NCI-H774 (cell line): Measurements from ENCODE around the gene TLCD3B.
"Not testable (repeated sequence)": the region's sequence is repeated elsewhere in the genome, so short reads cannot be mapped to it uniquely, and the experiment has no call there.

Source experiments
- DNase-seq: peaks from one replicate; lab custom pipeline; 2025; lab: John Stamatoyannopoulos, UW

Gene TLCD3B

DNA sequence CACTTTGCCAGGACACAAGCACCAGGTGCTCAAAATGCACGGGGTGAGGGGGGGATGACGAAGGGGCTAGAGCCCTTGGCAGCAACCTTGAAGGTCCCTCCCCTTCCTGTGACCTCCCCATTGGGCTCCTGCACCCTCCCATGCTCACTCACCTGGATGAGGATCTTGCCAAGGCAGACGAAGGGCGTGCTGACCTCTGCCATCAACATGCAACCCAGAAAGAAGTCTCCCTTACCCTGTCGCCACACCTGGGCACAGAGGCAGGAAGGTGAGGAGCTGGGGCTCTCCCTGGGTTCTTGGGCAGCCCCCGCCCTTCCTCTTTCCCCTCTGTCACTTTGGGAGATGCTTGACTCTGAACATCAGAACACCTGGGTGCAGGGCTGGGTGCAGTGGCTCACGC lies 5.5 kb downstream of the TLCD3B start:
- no peak for DNase-seq

DNA sequence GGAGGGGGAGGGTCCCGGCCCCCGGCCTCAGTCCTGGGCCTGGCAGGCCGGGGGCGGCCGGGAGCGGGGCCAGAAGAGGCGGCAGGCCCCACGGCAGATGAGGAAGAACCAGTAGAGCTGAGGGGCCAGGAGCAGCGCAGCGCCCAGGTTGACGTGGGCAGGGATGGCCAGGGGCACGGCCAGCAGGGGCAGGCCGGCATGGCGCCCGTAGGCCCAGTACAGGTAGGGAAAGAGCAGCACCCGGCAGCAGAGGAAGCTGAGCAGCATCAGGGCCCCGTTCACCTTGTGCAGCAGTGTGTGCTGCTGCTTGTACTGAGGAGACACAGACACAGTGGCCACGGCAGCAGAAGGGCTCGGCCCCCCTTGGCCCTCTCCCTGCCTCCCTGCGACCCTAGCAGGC lies 5.9 kb downstream of the TLCD3B start:
- no peak for DNase-seq

DNA sequence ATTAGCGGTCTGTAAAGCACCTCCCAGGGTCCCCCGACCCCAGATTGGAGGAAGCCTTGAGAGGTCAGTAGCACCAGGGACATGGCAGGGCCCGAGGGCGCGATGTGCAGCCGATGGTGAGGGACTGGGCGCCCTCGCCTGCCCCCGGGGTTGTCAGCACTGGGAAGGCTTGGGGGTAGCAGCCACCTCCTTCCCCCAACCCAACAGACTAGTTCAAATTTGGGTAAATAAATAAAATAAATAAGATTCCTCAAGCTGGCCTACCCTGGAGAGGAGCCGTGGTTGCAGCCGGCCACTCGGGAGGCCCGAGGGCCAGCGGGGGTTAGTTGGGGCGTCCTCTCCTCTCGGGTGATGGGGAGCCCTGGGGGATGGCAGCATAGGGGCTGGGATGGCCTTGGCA lies 6.6 kb downstream of the TLCD3B start:
- no peak for DNase-seq

DNA sequence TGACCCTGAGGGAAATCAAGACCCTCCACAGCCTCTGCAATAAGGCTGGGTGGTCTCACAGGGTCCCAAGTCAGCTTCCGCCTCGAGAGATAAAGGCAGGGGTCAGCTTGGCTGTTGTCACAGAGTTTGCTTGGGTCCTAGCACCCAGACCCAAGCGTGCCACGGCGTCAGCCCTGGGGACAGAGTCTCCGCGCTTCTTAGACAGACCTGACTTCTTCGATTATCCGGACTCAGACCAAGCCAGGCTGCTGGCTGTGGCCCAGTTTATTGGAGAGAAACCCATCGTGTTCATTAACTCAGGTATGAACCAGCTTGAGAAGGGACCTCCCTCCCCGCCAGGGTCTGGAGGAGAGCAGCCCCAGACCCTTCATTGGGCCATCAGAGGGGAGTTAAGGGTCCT lies 7.5 kb downstream of the TLCD3B start:
- no peak for DNase-seq

DNA sequence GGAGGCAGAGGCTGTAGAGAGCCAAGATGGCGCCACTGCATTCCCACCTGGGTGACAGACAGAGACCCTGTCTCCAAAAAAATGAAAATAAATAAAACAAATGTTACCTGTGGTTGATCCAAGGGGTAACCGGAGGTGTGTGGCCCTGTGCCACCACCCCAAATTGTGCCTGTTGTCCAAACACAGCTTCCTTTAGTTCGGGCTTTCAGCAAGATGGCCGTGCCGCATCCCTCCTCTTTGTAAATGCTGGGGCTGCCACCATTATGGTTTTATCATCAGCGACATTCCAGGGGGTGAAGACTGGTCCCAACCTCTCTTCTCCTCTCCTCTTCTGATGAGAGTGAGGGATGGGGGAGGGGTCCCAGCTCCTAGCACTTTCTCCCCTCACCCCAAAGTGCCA lies 8.2 kb downstream of the TLCD3B start, which contains the start of gene C16orf92:
Gene C16orf92, plus strand, starts transcription at position 312 of the 400 bp plus-strand sequence. CDS start 143 bp downstream, outside the sequence.
- no peak for DNase-seq

DNA sequence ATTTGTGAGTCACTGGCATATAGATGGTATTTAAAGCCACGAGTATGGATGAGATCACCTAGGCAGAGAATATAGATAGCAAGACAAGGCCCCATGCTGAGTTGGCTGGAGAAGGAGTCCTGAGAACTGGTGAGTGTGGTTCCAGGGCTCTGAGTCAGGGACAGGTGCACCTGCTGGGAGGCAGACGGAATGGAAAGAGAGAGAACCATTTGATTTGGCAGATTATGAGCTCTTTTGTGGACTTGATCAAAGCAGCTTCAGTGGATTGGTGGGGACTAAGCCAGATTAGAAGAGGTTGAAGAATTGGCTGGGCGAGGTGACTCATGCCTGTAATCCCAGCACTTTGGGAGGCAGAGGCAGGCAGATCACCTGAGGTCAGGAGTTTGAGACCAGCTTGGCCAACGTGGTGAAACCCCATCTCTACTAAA lies 12.3 kb downstream of the TLCD3B start:
- no peak for DNase-seq

DNA sequence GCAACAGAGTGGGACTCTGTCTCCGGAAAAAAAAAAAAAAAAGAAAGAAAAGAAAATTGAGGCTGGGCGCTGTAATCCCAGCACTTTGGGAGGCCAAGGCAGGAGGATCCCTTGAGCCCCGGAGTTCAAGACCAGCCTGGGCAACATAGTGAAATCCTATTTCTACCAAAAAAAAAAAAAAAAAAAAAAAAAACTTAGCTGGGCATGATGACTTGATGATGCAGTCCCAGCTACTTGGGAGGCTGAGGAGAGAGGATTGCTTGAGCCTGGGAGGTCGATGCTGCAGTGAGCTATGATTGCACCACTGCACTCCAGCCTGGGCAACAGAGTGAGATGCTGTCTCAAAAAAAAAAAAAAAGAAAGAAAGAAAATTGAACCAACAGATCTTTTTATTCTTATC lies 13.1 kb downstream of the TLCD3B start:
- DNase-seq: not testable (repeated sequence)

DNA sequence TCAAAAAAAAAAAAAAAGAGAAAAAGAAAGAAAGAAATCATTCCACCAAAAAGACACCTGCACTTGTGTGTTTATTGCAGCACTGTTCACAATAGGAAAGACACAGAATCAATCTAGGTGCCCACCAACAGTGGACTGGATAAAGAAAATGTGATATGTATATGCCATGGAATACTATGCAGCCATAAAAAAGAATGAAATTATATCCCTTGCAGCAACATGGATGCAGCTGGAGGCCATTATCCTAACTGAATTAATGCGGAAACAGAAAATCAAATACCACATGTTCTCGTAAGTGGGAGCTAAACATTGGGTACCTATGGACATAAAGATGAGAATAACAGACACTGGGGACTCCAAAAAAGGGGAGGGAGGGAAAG lies 13.8 kb downstream of the TLCD3B start:
- DNase-seq: no peak

DNA sequence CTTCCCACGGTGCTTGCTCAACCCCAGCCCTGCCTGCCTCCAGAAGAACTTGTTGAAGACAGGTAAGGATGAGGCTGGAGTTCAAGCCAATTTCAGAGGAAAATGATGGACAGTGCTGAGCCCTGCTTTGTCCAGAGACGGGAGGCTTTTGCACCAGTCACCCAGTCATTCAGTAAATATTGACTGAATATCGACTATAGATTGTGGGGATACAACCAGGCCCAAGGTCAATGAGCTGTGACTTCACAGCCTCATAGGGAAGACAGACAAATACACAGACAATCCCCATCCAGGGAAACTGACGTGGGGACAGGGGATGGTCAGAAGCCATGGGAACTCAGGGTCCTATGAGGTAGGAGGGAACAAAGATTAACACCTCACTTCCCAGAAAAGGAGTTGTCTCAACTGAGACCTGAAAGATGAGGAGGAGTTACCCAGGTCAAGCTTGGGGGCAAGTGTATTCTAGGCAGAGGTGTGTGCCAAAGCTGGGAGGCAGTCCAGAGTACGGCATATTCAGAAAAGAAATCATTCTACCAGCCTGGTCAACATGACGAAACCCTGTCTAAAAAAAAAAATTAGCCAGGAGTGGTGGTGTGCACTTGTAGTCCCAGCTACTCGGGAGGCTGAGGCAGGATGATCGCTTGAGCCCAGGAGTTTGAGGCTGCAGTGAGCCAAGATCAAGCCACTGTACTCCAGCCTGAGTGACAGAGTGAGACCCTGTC lies 14.4 kb downstream of the TLCD3B start:
- no peak for DNase-seq

DNA sequence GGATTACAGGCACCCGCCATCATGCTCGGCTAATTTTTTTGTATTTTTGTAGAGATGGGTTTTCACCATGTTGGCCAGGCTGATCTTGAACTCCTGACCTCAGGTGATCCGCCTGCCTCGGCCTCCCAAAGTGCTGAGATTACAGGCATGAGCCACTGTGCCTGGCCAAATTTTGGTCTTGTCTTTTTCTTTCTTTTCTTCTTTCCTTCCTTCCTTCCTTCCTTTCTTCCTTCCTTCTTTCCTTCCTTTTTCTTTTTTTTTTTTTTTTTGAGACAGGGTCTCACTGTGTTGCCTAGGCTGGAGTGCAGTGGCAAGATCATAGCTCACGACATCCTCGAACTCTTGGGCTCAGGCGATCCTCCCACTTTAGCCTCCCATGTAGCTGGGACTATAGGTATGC lies 15.6 kb downstream of the TLCD3B start:
- DNase-seq: not testable (repeated sequence)

DNA sequence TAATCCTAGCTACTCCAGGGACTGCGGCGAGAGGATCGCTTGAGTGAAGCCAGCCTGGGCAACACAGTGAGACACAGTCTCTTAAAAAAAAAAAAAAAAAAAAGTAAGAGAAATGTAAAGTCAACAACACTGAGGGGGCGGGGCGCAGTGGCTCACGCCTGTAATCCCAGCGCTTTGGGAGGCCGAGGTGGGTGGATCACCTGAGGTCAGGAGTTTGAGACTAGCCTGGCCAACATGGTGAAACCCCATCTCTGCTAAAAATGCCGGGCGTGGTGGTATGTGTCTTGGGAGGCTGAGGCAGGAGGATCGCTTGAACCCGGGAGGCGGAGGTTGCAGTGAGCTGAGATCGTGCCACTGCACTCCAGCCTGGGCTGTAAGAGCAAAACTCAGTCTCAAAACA lies 18.5 kb downstream of the TLCD3B start:
- not testable (repeated sequence) for DNase-seq

DNA sequence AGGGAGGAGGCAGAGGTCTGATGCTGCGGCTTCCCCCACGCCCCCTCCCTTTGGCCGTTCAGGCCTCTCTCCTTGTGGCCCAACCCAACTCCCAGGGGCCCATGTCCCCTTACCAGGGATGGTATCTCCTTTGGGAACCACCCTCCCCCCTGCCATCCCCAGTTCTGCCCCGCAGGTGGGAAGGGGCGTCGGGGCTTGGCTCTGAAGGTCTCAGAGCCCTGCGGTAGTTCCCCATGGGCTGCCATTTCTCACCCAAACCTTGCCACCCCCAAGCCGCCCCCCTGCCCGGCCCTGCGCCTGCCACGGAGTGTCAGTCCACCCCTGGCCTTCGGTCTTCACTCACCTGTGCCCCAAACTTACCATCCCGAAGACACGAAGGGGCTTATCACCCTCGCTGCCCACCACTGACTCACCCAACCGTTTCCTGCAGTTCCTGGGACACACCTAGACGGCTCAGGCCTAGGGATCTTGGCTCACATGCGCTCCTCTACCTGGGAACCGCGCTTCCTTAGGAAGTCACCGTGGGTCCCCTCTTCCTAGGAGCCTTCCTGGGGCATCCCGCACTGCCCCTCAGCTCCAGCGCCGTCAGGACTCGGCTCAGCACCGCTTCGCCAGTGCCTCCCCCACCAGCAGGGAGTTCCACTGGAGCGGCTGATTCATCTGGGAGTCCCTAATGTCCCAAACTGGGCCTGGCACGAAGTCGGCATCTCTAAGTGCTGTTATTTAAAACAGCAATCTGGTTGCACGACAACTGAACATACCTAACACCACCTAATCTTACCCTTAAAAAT lies 19.2 kb downstream of the TLCD3B start:
- DNase-seq: no peak

DNA sequence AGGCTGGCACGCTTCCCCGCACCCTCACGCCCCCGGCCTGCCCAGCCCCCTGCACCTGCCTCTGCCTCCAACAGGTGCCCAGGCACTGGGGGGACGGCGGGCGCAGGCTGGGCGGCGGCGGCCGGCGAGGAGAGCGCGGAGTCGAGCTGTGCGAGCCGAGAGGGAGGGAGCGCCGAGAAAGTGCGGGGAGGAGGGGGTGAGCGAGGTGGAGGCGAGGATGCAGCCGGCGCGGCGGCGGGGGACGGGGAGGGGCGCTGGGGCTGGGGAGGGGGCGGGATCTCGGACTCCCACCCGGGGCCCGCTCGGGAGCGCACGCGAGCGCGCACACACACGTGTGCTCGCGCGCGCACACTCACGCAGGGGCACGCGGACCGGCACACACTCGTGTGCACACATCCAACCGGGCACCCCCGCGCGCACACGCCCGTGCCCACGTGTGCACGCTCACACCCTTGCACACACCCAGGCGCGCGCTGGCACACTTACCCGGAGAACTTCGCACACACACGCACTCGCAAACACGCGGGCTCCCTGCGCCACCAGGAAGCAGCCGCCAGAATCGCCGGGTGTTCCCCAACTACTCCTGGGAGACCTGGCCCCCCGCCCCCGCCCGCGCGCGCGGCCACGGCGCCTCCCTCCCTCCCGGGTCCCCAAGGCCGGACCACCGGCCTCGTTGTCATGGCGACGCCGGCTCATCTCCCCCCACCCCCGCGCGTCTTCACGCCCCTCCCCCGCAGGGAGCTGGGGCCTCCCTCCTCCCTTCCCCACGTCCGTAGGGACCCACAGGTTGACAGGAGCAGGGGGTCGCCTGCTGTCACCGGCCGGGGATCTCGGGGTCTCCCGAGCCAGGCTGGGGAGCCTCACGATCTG lies 20.0 kb downstream of the TLCD3B start, which contains the start of gene DOC2A:
Gene DOC2A, minus strand, starts transcription at position 184 of the 870 bp plus-strand sequence. CDS start 805 bp downstream, outside the sequence.
- no peak for DNase-seq

DNA sequence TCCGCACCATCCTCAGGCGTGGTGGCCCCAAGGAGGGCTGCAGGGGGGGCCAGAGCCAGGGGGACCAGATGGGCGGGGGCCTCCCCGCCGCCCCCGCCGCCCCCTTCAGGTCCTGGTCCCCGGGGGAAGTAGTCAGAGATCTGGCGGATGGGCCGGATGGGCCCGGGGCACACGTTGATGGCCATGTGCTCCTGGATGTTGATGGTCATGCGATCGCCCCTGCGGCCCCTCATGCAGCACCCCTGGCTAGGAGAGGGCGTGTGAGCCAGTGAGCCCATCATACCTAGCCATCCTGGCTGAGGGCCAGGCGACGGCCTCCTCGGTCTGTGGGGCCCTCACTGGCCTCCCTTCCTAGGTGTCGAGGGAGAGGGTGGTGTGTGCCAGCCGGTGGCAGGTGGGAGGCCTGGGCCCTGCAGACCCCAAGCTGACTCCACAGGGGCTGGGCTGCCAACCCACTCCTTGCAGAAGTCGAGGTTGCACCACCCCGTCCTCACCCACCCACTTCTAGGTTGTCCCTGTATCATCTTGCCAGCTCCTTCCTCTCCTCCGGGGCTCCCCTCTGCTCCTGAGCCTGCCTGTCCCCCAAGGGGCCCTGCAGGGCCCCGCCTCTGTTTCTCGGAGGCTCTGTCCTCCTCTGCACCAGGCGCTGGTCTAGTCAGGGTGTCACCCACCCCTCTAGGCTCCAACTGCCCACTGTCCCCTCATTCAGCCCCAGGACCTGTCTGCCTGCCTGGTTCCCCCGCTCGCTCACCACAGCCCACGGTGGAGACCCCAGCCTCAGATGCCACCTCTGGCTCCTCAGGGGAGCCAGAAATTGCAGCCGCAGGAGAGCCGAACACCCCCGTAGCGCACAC lies 20.9 kb downstream of the TLCD3B start:
- DNase-seq: no peak

DNA sequence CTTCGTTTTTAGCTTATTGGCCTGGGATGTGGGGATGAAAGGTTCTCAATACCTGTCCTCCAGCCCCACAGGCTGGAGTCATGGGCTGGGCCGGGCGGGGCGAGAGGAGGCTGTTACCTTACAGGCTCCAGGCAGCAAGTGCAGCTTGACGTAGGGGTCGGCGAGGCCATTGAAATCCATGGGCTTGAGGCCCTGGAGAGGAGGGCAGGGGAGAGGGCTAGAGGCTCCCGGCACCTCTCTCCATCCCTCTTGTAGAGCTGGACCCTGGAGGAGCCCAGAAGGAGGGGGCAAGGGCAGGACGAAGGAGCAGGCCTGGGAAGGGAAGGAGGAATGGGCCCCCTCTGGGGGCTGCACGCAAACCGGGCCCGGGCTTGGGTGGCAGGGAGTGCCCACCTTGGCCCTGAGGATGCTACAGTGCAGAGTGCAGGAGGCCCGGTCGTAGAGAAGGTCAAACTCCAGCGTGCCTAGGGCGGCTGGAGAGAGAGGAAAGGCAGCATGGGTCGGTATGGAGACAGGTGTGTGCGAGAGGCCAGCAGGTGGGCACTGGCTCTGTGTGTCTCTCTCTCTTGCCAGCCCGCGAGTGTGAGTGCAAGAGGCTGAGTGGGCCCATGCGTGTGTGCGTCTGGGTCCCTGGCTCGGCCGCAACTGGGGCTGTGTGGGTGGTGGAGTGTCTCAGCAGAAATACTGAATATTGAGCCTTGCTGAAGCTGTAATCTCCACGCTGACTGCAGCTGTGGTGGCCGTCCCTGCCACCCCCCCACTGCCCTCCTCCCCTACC lies 21.8 kb downstream of the TLCD3B start:
- no peak for DNase-seq

DNA sequence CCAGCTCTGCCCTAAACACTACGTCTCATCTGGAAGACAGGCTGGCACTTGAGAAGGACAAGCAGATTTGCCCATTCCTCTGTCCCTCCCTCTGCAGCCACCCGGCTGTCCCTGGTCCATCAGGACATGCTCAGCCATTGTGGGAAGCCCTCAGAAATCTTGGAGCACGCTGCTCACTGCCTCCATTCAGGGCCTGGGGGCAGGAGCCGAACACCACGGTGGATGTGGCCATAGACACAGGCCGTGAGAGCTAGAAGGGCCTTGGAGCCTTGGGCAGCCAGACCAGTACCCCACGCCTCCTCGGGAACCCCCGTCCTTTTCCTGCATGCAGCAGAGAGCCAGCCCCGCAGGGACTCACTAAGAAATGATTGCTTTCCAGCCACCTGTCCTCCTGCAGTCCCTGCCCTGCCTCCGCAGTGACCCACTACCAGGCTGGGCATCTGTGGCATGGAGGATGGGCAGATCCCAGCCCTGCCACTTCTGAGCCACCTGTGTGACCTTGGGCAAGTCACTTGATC lies 23.6 kb downstream of the TLCD3B start:
- DNase-seq: no peak

DNA sequence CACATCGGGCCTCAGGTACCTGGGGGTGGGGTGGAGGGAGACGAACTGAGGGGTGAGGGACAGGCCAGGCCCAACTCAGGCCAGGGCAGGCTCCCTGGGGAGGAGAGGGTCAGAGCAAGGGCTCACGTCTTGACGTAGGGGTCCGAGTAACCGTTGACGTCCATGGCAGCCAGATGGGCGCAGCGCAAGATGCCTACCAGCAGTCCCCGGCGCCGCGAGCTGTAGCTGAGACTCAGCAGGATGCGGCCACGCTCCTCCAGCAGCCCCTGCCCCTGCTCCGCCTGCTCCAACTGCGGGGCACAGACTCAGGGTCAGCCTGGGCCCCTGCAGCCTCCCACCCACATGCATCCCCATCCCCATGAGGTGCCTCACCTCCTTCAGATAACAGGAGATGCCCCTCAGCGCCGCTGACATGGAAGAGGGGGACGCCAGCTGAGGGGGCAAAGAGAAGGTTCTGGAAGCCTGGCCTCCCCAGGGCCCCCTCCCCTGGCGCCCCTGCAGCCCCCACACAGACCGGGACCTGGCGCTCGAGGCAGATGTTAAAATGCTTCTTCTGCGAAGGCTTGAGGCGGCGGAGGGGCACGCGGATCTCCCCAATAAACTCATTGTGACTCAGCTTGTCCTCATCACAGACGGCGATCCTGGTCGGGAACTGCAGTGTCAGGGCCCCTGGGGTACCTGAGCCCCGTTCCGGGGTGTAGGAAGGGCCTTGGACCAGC lies 24.3 kb downstream of the TLCD3B start:
- DNase-seq: no peak

DNA sequence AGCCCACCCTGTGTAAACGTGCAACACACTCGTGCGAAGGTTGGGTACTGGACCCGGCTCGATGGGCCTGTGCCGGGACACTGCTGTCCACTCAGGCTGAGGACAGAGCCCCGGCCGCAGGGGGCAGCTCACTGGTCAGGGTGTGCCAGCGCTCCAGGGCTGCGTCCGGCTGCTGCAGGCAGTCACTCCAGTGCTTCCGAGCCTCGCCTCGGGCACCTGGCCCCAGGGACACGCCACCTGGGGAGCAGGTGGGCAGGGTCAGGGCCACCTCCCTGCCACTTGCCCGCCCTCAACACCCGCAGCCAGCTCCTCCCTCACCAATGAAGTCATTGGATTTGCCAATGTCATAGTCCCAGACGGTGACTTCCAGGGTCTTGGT lies 25.0 kb downstream of the TLCD3B start:
- DNase-seq: no peak

DNA sequence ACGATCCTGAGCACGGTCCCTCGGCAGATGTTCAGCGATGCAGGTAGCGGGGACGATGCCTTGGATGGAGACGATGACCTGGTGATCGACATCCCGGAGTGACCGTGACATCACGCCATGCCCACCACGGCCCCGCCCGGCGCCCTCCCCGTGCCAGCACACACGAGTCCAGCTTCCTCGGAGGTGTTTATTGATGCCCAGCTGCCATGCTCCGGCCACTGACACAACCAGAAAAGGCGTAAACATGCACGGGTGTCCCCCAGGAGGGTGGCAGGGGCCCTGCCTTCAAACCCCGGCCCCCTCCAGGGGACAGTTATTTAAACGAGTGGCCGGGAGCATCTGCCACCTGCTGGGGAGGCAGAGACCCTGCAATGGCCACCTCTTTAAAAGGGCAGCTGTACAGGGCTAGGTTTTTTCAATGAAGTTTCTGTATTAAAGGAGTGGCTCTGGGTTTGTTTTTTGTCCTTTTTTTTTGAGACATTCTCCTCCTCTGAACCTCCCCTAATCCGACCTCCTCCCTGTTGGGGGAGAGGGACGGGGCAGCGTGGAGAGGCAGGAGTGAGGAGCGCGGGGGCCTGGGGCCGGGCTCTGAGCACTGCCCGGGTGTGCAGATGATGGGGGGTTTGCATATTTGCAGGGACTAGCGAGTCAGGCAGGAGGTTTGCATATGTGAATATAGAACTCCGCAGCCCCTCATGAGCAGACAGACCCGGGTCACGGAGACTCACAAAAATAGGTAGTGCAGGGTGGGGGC lies 25.6 kb downstream of the TLCD3B start:
- no peak for DNase-seq
